ENCODE results near the gene AQP7. TPM values are rescaled to one million over a fixed set of nuclear protein-coding genes. Genes with fewer than 3 reads are reported as not detected.

The AQP7 gene
- polyA plus RNA-seq, 1 of the 3 experiments (the other 2 are of a cell fraction) = 0.05 TPM

GRCh38 chr9:33431420-33431819 lies 29.1 kb upstream of the AQP7 start:
- POLR2A ChIA-PET = no interaction called here

GRCh38 chr9:33430942-33431341 lies 28.6 kb upstream of the AQP7 start:
- Histone ChIP-seq H3K9me3 (no peaks in the 10 kb centered on the region), H3K4me2 (no peak overlapping the region), H2AFZ (ENCODE audit: low read depth) (no peak overlapping the region), H3K9me2 (no peaks in the 10 kb centered on the region), H3K4me1 (ENCODE audit: control insufficient read depth in 1 of 2, insufficient read depth in 2 of 2, low read depth in 1 of 2, low read length in 1 of 2) (no peaks in the 10 kb centered on the region), H3F3A (replicated peaks; ENCODE audit: insufficient read depth) (no peaks in the 10 kb centered on the region), H3K9ac (no peak overlapping the region), H3K36me3 (replicated peaks in 1 of 2; ENCODE audit: control insufficient read depth in 1 of 2, insufficient read depth in 2 of 2, low read length in 1 of 2) (no peaks in the 10 kb centered on the region), H3K27me3 (ENCODE audit: insufficient read depth) (peaks cover 4% of the 10 kb centered on the region; the same call in 1 of the 2 replicates), H3K79me2 (ENCODE audit: insufficient read depth) (no peaks in the 10 kb centered on the region), H3K4me3 (ENCODE audit: low read depth in 2 of 2, low read length in 1 of 2) (no peak overlapping the region), H4K20me1 (ENCODE audit: insufficient read depth) (no peaks in the 10 kb centered on the region), H3K27ac (ENCODE audit: low read depth in 2 of 2, low read length in 1 of 2) (no peak overlapping the region)
- CTCF ChIA-PET = interaction anchor here (1.2 to 2.3 kb wide), 5 partner anchors 8 to 36 kb away, joined by 3 to 9 read pairs (median 3); no protein-coding TSS in a partner anchor
- WGBS (ENCODE audit: low lambda C conversion rate) = 43% methylated on average over 1 of the region's 1 CpG
- DNase-seq = no peak
- POLR2A ChIA-PET = no interaction called here
- TF ChIP-seq POLR2AphosphoS5 (IDR thresholded peaks at IDR 0.05; ENCODE audit: low read depth, low read length) (no peak), EP300 (IDR thresholded peaks at IDR 0.05; ENCODE audit: borderline replicate concordance in 1 of 2, low read depth in 1 of 2, low read length in 1 of 2) (no peak), FOSL2 (IDR thresholded peaks at IDR 0.05; ENCODE audit: borderline replicate concordance, low read depth) (no peak), NRF1 (IDR thresholded peaks at IDR 0.05; ENCODE audit: low read depth, low read length) (no peak), RAD21 (IDR thresholded peaks at IDR 0.05; ENCODE audit: low read length) (no peak), NFIC (IDR thresholded peaks at IDR 0.05; ENCODE audit: borderline replicate concordance) (no peak), USF2 (IDR thresholded peaks at IDR 0.05; ENCODE audit: borderline replicate concordance, low read depth, low read length) (no peak), GATA2 (CRISPR knock-in tag; IDR thresholded peaks at IDR 0.05) (no peak), TCF12 (IDR thresholded peaks at IDR 0.05) (no peak), JUND (IDR thresholded peaks at IDR 0.05) (no peak), CHD2 (IDR thresholded peaks at IDR 0.05; ENCODE audit: low read length, partially characterized antibody) (no peak)

More at GRCh38 chr9:33431420-33431819, 29.1 kb upstream of the AQP7 start:
- Histone ChIP-seq H3K27me3 (ENCODE audit: insufficient read depth) (peaks cover 4% of the 10 kb centered on the region; the same call in 1 of the 2 replicates), H3K79me2 (ENCODE audit: insufficient read depth) (no peaks in the 10 kb centered on the region), H3K9ac (no peak overlapping the region), H4K20me1 (ENCODE audit: insufficient read depth) (no peaks in the 10 kb centered on the region), H3K36me3 (replicated peaks in 1 of 2; ENCODE audit: control insufficient read depth in 1 of 2, insufficient read depth in 2 of 2, low read length in 1 of 2) (no peaks in the 10 kb centered on the region), H3K4me1 (ENCODE audit: control insufficient read depth in 1 of 2, insufficient read depth in 2 of 2, low read depth in 1 of 2, low read length in 1 of 2) (no peaks in the 10 kb centered on the region), H3K4me3 (ENCODE audit: low read depth in 2 of 2, low read length in 1 of 2) (no peak overlapping the region), H2AFZ (ENCODE audit: low read depth) (no peak overlapping the region), H3K9me3 (no peaks in the 10 kb centered on the region), H3F3A (replicated peaks; ENCODE audit: insufficient read depth) (no peaks in the 10 kb centered on the region), H3K4me2 (no peak overlapping the region), H3K27ac (ENCODE audit: low read depth in 2 of 2, low read length in 1 of 2) (no peak overlapping the region), H3K9me2 (no peaks in the 10 kb centered on the region)
- WGBS (ENCODE audit: low lambda C conversion rate) = 88% methylated on average over 2 of the region's 2 CpGs
- TF ChIP-seq RAD21 (IDR thresholded peaks at IDR 0.05; ENCODE audit: low read length) (no peak), FOXM1 (IDR thresholded peaks at IDR 0.05; ENCODE audit: low read depth) (no peak), CTCF (IDR thresholded peaks at IDR 0.05) (no peak), SMC3 (IDR thresholded peaks at IDR 0.05; ENCODE audit: low read depth, low read length) (no peak), MXI1 (IDR thresholded peaks at IDR 0.05; ENCODE audit: low read depth, low read length) (no peak), MAX (IDR thresholded peaks at IDR 0.05; ENCODE audit: low read depth) (no peak), SIN3A (IDR thresholded peaks at IDR 0.05; ENCODE audit: borderline replicate concordance, low read depth, low read length) (no peak), EZH2phosphoT487 (IDR thresholded peaks at IDR 0.05; ENCODE audit: borderline replicate concordance, low read depth) (no peak), NFIC (IDR thresholded peaks at IDR 0.05; ENCODE audit: borderline replicate concordance) (no peak), TEAD4 (IDR thresholded peaks at IDR 0.05; ENCODE audit: borderline replicate concordance, insufficient read depth) (no peak), TCF12 (IDR thresholded peaks at IDR 0.05) (no peak), USF1 (IDR thresholded peaks at IDR 0.05; ENCODE audit: borderline replicate concordance, low read depth) (no peak)
- no peak for DNase-seq
- CTCF ChIA-PET = interaction anchor here (0.6 to 2.3 kb wide), 6 partner anchors 9 to 193 kb away, joined by 3 to 9 read pairs (median 4); no protein-coding TSS in a partner anchor

All from SK-N-SH (cell line).